B cell (primary cell): ENCODE measurements around the gene CYTH4.

Experiments used
- CTCF ChIP-seq: fragments of 200-600 bp; IDR thresholded peaks from one replicate; pipeline ENCODE4 v1.8.0; 2022; ENCODE audit warnings: antibody characterized with exemption, mild to moderate bottlenecking
- EZH2 ChIP-seq: IDR thresholded peaks from 2 replicates; pipeline ENCODE4 v1.6.1; 2012; ENCODE audit warnings: borderline replicate concordance, low read depth, mild to moderate bottlenecking, moderate library complexity, low read length; ENCODE audit not compliant: insufficient read depth, poor library complexity, severe bottlenecking

GRCh38 chr22:37316405-37316804 is 34.1 kb downstream of the CYTH4 start:
- TF ChIP-seq CTCF (no peak), EZH2 (no peak)
